Liver (tissue), 9 donors: Measurements from ENCODE around the gene HAAO. TPM values are rescaled to one million over a fixed set of nuclear protein-coding genes. Genes with fewer than 3 reads are reported as not detected.

Source experiments
- DNase-seq: peaks from one replicate; pipeline ENCODE4 v3.0.0-alpha.2; 2017; ENCODE audit warnings: low spot score
- H3K27ac ChIP-seq, 2 donors: one replicate each; pipeline ENCODE4 v1.7.0; 2013; ENCODE audit warnings: inconsistent platforms in 2 of 2, low read length in 2 of 2, control low read depth in 1 of 2, low read depth in 1 of 2, mild to moderate bottlenecking in 1 of 2
- H3K27me3 ChIP-seq, 4 donors: one replicate each; pipeline versions ENCODE4 v1.6.1 to v1.7.0; 2013; ENCODE audit warnings: low read length in 3 of 4, inconsistent platforms in 1 of 4, mild to moderate bottlenecking in 1 of 4, moderate library complexity in 1 of 4; ENCODE audit not compliant: control insufficient read depth in 4 of 4, insufficient read depth in 4 of 4
- H3K36me3 ChIP-seq, 4 donors: one replicate each; pipeline versions ENCODE4 v1.6.1 to v1.7.0; 2013; ENCODE audit warnings: low read length in 3 of 4, mild to moderate bottlenecking in 3 of 4, low read depth in 1 of 4, moderate library complexity in 1 of 4; ENCODE audit not compliant: control insufficient read depth in 4 of 4, insufficient read depth in 3 of 4
- H3K4me1 ChIP-seq, 4 donors: one replicate each; pipeline versions ENCODE4 v1.6.1 to v1.7.0; 2013; ENCODE audit warnings: low read length in 3 of 4, mild to moderate bottlenecking in 3 of 4, moderate library complexity in 1 of 4; ENCODE audit not compliant: control insufficient read depth in 4 of 4, insufficient read depth in 4 of 4
- H3K4me3 ChIP-seq, 3 donors: one replicate each; pipeline versions ENCODE4 v1.6.1 to v1.7.0; 2013; ENCODE audit warnings: low read length in 3 of 3, control low read depth in 1 of 3, low read depth in 1 of 3, mild to moderate bottlenecking in 1 of 3
- H3K9ac ChIP-seq, 2 donors: one replicate each; pipeline ENCODE4 v1.7.0; 2013; ENCODE audit warnings: low read length in 2 of 2, mild to moderate bottlenecking in 2 of 2, moderate library complexity in 2 of 2, control low read depth in 1 of 2, low read depth in 1 of 2
- H3K9me3 ChIP-seq, 4 donors: one replicate each; pipeline versions ENCODE4 v1.6.1 to v1.7.0; 2013; ENCODE audit warnings: low read length in 3 of 4; ENCODE audit not compliant: control insufficient read depth in 4 of 4
- EGR1 ChIP-seq, 2 donors: IDR thresholded peaks; 2 replicates each; pipeline ENCODE4 v1.6.1; 2016 to 2018; ENCODE audit warnings: antibody characterized with exemption in 2 of 2, low read depth in 2 of 2
- FOXA1 ChIP-seq: IDR thresholded peaks from 2 replicates; pipeline ENCODE4 v1.6.1; 2016; ENCODE audit warnings: antibody characterized with exemption
- FOXA2 ChIP-seq: IDR thresholded peaks from 2 replicates; pipeline ENCODE4 v1.6.1; 2016; ENCODE audit warnings: antibody characterized with exemption
- GABPA ChIP-seq, 2 donors: IDR thresholded peaks in 1 of 2; conservative IDR thresholded peaks in 1 of 2; 2 replicates each; pipeline ENCODE4 v1.6.1; 2016; ENCODE audit warnings: antibody characterized with exemption in 2 of 2, mild to moderate bottlenecking in 1 of 2, moderate library complexity in 1 of 2
- HNF4A ChIP-seq, 2 donors: conservative IDR thresholded peaks; 2 replicates each; pipeline ENCODE4 v1.6.1; 2016; ENCODE audit warnings: antibody characterized with exemption in 2 of 2, mild to moderate bottlenecking in 2 of 2
- HNF4G ChIP-seq: IDR thresholded peaks from 2 replicates; pipeline ENCODE4 v1.6.1; 2016; ENCODE audit warnings: antibody characterized with exemption
- NR2F2 ChIP-seq: IDR thresholded peaks from 2 replicates; pipeline ENCODE4 v1.6.1; 2016; ENCODE audit warnings: antibody characterized with exemption
- RAD21 ChIP-seq, 2 donors: IDR thresholded peaks; 2 replicates each; pipeline ENCODE4 v1.6.1; 2016; ENCODE audit warnings: antibody characterized with exemption in 2 of 2, mild to moderate bottlenecking in 2 of 2
- REST ChIP-seq: IDR thresholded peaks from 2 replicates; pipeline ENCODE4 v1.6.1; 2016; ENCODE audit warnings: antibody characterized with exemption, mild to moderate bottlenecking
- RXRA ChIP-seq, 2 donors: IDR thresholded peaks; 2 replicates each; pipeline ENCODE4 v1.6.1; 2017 to 2018; ENCODE audit warnings: antibody characterized with exemption in 2 of 2, mild to moderate bottlenecking in 1 of 2
- SP1 ChIP-seq: IDR thresholded peaks from 2 replicates; pipeline ENCODE4 v1.6.1; 2018; ENCODE audit warnings: antibody characterized with exemption, mild to moderate bottlenecking
- YY1 ChIP-seq: IDR thresholded peaks from 2 replicates; pipeline ENCODE4 v1.6.1; 2016; ENCODE audit warnings: antibody characterized with exemption, mild to moderate bottlenecking
- whole genome bisulfite sequencing: extraction: QIAGEN DNeasy Blood & Tissue Kit; methylation state at CpG from one replicate; pipeline ENCODE4 v1.1.7; 2013; 5-methylcytosine and 5-hydroxymethylcytosine counted together
- polyA plus RNA-seq, 2 donors: library from polyadenylated mRNA; stranded (reverse) in 1 of 2; unstranded in 1 of 2; fragments of 200-250 nt in 1 of 2; fragments of >200 nt in 1 of 2; fragmentation: Nextera tagmentation in 1 of 2; extraction: Ambion mirVana in 1 of 2; gene quantifications; one replicate each; pipeline versions ENCODE4 v1.2.1 to v1.2.3, GENCODE V29; 2013 to 2015
- total RNA-seq, 2 donors: library from RNA; depleted of rRNA; stranded (reverse); fragments of >200 nt; gene quantifications; one replicate each; pipeline ENCODE4 v1.2.3, GENCODE V29; 2014
- TF ChIP-seq, protein P1 (sequence below): IDR thresholded peaks from 2 replicates; pipeline ENCODE4 v1.6.1; 2016; ENCODE audit warnings: antibody characterized with exemption
- TF ChIP-seq, protein P2 (sequence below): IDR thresholded peaks from 2 replicates; pipeline ENCODE4 v1.6.1; 2016; ENCODE audit warnings: antibody characterized with exemption
- donor health status: healthy.
- donor health status: healthy.
- donor health status: healthy.
- donor health status: healthy.
- donor health status: healthy.

HAAO gene
- total and polyA plus RNA-seq, 4 donors, result 17.4 to 140 (median 130) TPM

GRCh38 chr2:42826231-42826630 lies 33.8 kb upstream of the HAAO start:
- no peaks in the 10 kb centered on the region for H3K27me3 ChIP-seq
- peaks cover 0 to 9% (median 6%) of the 10 kb centered on the region in 4 donors for H3K4me1 ChIP-seq
- H3K4me3 ChIP-seq, result no peak overlapping the region
- no peak for DNase-seq
- no peaks in the 10 kb centered on the region for H3K36me3 ChIP-seq
- no peak overlapping the region for H3K27ac ChIP-seq
- no peak overlapping the region for H3K9ac ChIP-seq
- WGBS, result 89% methylated on average over 5 of the region's 5 CpGs
- H3K9me3 ChIP-seq, result no peaks in the 10 kb centered on the region
- TF ChIP-seq REST, result no peak
- TF ChIP-seq FOXA2, result no peak
- no peak for TF ChIP-seq FOXA1
- no peak for TF ChIP-seq SP1
- TF ChIP-seq, protein P1, sequence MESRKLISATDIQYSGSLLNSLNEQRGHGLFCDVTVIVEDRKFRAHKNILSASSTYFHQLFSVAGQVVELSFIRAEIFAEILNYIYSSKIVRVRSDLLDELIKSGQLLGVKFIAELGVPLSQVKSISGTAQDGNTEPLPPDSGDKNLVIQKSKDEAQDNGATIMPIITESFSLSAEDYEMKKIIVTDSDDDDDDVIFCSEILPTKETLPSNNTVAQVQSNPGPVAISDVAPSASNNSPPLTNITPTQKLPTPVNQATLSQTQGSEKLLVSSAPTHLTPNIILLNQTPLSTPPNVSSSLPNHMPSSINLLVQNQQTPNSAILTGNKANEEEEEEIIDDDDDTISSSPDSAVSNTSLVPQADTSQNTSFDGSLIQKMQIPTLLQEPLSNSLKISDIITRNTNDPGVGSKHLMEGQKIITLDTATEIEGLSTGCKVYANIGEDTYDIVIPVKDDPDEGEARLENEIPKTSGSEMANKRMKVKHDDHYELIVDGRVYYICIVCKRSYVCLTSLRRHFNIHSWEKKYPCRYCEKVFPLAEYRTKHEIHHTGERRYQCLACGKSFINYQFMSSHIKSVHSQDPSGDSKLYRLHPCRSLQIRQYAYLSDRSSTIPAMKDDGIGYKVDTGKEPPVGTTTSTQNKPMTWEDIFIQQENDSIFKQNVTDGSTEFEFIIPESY, result no peak
- no peak for TF ChIP-seq YY1
- TF ChIP-seq GABPA (IDR thresholded peaks at IDR 0.05 in 1 of 2, conservative IDR thresholded peaks at IDR 0.05 in 1 of 2), result no peak
- TF ChIP-seq HNF4A (conservative IDR thresholded peaks at IDR 0.05), result no peak
- no peak for TF ChIP-seq EGR1 (IDR thresholded peaks at IDR 0.05; ENCODE audit: low read depth in 2 of 2)
- no peak for TF ChIP-seq RXRA (IDR thresholded peaks at IDR 0.05)
- TF ChIP-seq NR2F2, result no peak
- TF ChIP-seq, protein P2, sequence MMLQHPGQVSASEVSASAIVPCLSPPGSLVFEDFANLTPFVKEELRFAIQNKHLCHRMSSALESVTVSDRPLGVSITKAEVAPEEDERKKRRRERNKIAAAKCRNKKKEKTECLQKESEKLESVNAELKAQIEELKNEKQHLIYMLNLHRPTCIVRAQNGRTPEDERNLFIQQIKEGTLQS, result no peak

- Histone ChIP-seq H3K9ac (no peak overlapping the region), H3K27ac (no peak overlapping the region), H3K9me3 (no peaks in the 10 kb centered on the region), H3K27me3 (no peaks in the 10 kb centered on the region), H3K4me1 (peaks cover 0 to 9% (median 6%) of the 10 kb centered on the region in 4 donors), H3K4me3 (no peak overlapping the region), H3K36me3 (no peaks in the 10 kb centered on the region)
- 91% methylated on average over 2 of the region's 2 CpGs for WGBS
- DNase-seq, result no peak
- TF ChIP-seq REST (no peak), NR2F2 (no peak), RAD21 (IDR thresholded peaks at IDR 0.05) (no peak), YY1 (no peak), GABPA (IDR thresholded peaks at IDR 0.05 in 1 of 2, conservative IDR thresholded peaks at IDR 0.05 in 1 of 2) (no peak), EGR1 (IDR thresholded peaks at IDR 0.05; ENCODE audit: low read depth in 2 of 2) (no peak), FOXA2 (no peak), HNF4G (no peak), SP1 (no peak)
- TF ChIP-seq, protein P1, result no peak
- TF ChIP-seq, protein P2, result no peak
Observed at GRCh38 chr2:42824454-42824807, 32.0 kb upstream of the HAAO start.
